Peyer's patch (tissue), 4 donors: ENCODE results near the gene SMYD3.

ENCODE experiments used
- CTCF ChIP-seq, 6 experiments: fragments of 450-650 bp in 4 of 6; fragments of 200-600 bp in 2 of 6; sonication (generic) in 1 of 6; IDR thresholded peaks; one replicate each; pipeline ENCODE4 v1.5.1; 2017 to 2019; ENCODE audit warnings: antibody characterized with exemption in 6 of 6, mild to moderate bottlenecking in 3 of 6, moderate library complexity in 1 of 6
- POLR2A ChIP-seq, 2 donors: fragments of 450-650 bp; IDR thresholded peaks; one replicate each; pipeline ENCODE4 v1.5.1; 2017; ENCODE audit warnings: antibody characterized with exemption in 2 of 2, mild to moderate bottlenecking in 2 of 2, moderate library complexity in 2 of 2

GRCh38 chr1:245717611-245718010 lies 789.5 kb downstream of the SMYD3 start:
- TF ChIP-seq CTCF (IDR thresholded peaks at IDR 0.05): no peak
- no peak for TF ChIP-seq POLR2A (IDR thresholded peaks at IDR 0.05)
